Adrenal gland (tissue), 12 donors: ENCODE measurements around the gene ETFA. TPM values are rescaled to one million over a fixed set of nuclear protein-coding genes. Genes with fewer than 3 reads are reported as not detected.

Source experiments
- DNase-seq, 7 donors: peaks; one replicate each; pipeline ENCODE4 v3.0.0-alpha.2; 2019 to 2020
- H3K27ac ChIP-seq, 5 donors: fragments of 200-600 bp; sonication (generic) in 4 of 5; 1 replicate in 3 of 5; 2 replicates in 2 of 5; pipeline versions ENCODE4 v1.5.1 to v1.8.0; 2016 to 2020; ENCODE audit warnings: mild to moderate bottlenecking in 1 of 5
- H3K27me3 ChIP-seq: fragments of 200-600 bp; 2 replicates; pipeline ENCODE4 v1.8.0; 2021
- H3K36me3 ChIP-seq, 2 donors: fragments of 200-600 bp; replicated peaks in 1 of 2; 1 replicate in 1 of 2; 2 replicates in 1 of 2; pipeline versions ENCODE4 v1.5.1 to v1.8.0; 2018 to 2022
- H3K4me1 ChIP-seq, 2 donors: fragments of 200-600 bp; replicated peaks in 1 of 2; 1 replicate in 1 of 2; 2 replicates in 1 of 2; pipeline versions ENCODE4 v1.5.1 to v1.8.0; 2018 to 2021
- H3K4me3 ChIP-seq, 4 donors: fragments of 200-600 bp; sonication (generic) in 3 of 4; one replicate each; pipeline ENCODE4 v1.5.1; 2016 to 2018
- H3K9me3 ChIP-seq, 3 donors: fragments of 200-600 bp; sonication (generic) in 1 of 3; replicated peaks in 1 of 3; 1 replicate in 2 of 3; 2 replicates in 1 of 3; pipeline versions ENCODE4 v1.5.1 to v1.8.0; 2016 to 2021
- POLR2A ChIP-seq, 2 donors: fragments of 450-650 bp; IDR thresholded peaks; one replicate each; pipeline ENCODE4 v1.6.1; 2017; ENCODE audit warnings: antibody characterized with exemption in 2 of 2, mild to moderate bottlenecking in 2 of 2, moderate library complexity in 1 of 2
- WGBS, 4 donors: extraction: QIAGEN DNeasy Blood & Tissue Kit in 2 of 4; methylation state at CpG; one replicate each; pipeline versions ENCODE4 v1.1.5 to v1.1.7; 2013 to 2017; 5-methylcytosine and 5-hydroxymethylcytosine counted together
- intact Hi-C, 2 donors: fragments of 100-400 bp; cut with DNase I; formaldehyde crosslinking; loops; one replicate each; pipeline versions ENCODE4 v1.14.1 to v1.15.0; 2022 to 2023
- polyA plus RNA-seq, 3 donors: library from polyadenylated mRNA; stranded (reverse); fragments of 200-250 nt in 2 of 3; fragments of 350-450 nt in 1 of 3; fragmentation: Illumina TruSeq in 1 of 3; extraction: RNeasy Lipid Tissue Mini Kit (QIAGEN cat#74804) in 1 of 3; gene quantifications; one replicate each; pipeline ENCODE4 v1.2.3, GENCODE V29; 2013 to 2014
- total RNA-seq, 9 donors: library from RNA; depleted of rRNA in 4 of 9; stranded (reverse); fragments of >200 nt in 4 of 9; fragments of 120-200 nt in 1 of 9; fragmentation: NEBNext Ultra II Directional in 1 of 9; extraction: Animal tissue kit (Norgen Biotek cat#: 25700) in 1 of 9; gene quantifications; one replicate each; pipeline versions ENCODE4 v1.1.0 to v1.2.4, GENCODE V29; 2013 to 2023
- TF ChIP-seq, protein P1 (sequence below), 6 experiments: fragments of 450-650 bp in 4 of 6; fragments of 200-600 bp in 2 of 6; sonication (generic) in 1 of 6; IDR thresholded peaks; 1 replicate in 5 of 6; 2 replicates in 1 of 6; pipeline versions ENCODE4 v1.5.1 to v1.8.0; 2016 to 2021; ENCODE audit warnings: antibody characterized with exemption in 6 of 6, mild to moderate bottlenecking in 2 of 6, moderate library complexity in 1 of 6
- donor health status: healthy with polysubstance abuse.
- donor health status: Bipolar disorder and iron deficiency.
- donor health status: DM: yes; HTN: yes; CAD: no.
- donor health status: DM: no; HTN: no; CAD: no.
- donor health status: DM: no; HTN: no; CAD: no.
- donor health status: DM: yes; HTN: yes; CAD: no.

The ETFA gene
- total and polyA plus RNA-seq, 12 donors = 50.0 to 339 (median 187) TPM

DNA sequence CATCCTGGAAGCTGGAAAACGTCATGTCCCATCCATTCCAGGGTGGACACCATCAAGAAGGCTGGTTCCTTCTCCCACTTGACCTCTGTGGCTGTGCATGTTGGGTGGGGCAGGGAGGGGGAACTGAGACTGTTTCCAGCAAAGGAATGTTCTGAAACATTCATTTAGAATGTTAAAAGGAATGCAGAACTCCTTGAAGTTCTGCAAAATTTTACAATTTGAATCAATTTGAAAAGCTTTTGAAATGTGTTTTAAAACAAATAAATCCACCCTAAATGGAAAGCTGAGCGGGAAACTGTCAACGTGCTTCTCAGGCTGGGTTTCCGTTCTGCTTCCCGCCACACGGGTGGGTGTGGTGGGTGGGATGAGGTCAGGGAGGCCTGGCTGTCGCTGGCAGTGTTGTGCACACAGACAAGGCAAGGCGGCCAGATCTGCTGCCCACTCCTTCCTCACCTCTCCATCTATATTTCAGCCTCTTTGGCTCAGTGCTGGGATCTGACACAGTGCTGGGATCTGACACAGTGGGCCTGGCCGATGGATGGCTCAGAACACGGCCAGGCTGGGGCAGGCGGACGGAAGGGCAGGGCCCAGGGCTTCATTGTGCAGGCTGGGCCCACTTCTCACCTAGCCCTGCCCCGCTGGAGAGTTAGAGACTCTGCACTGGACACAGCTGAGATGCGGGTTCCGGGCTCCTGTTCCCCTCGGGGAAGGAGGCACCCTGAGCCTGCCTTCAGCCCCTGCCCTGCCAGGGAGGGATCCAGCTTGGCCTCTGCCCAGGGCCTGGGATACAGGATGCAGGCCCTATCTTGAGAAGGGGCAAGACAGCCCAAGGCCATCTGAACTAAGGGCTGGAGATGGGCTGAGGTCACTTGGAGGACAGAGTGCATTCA lies 141.1 kb downstream of the ETFA start:
- H3K4me3 ChIP-seq = no peak overlapping the region
- no peak for TF ChIP-seq POLR2A (IDR thresholded peaks at IDR 0.05)
- TF ChIP-seq, protein P1, sequence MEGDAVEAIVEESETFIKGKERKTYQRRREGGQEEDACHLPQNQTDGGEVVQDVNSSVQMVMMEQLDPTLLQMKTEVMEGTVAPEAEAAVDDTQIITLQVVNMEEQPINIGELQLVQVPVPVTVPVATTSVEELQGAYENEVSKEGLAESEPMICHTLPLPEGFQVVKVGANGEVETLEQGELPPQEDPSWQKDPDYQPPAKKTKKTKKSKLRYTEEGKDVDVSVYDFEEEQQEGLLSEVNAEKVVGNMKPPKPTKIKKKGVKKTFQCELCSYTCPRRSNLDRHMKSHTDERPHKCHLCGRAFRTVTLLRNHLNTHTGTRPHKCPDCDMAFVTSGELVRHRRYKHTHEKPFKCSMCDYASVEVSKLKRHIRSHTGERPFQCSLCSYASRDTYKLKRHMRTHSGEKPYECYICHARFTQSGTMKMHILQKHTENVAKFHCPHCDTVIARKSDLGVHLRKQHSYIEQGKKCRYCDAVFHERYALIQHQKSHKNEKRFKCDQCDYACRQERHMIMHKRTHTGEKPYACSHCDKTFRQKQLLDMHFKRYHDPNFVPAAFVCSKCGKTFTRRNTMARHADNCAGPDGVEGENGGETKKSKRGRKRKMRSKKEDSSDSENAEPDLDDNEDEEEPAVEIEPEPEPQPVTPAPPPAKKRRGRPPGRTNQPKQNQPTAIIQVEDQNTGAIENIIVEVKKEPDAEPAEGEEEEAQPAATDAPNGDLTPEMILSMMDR (IDR thresholded peaks at IDR 0.05) = no peak
- H3K36me3 ChIP-seq = no peaks in the 10 kb centered on the region
- peak overlapping the region in 1 of 5 donors; percentile 56 for H3K27ac ChIP-seq
- no peaks in the 10 kb centered on the region for H3K4me1 ChIP-seq
- intact Hi-C loops = no loop called here
- H3K9me3 ChIP-seq = no peaks in the 10 kb centered on the region
- no peak for DNase-seq
- 65 to 80% (median 79%) methylated on average over 9 to 16 of the region's 16 CpGs for WGBS, 4 donors
- H3K27me3 ChIP-seq = no peaks in the 10 kb centered on the region

DNA sequence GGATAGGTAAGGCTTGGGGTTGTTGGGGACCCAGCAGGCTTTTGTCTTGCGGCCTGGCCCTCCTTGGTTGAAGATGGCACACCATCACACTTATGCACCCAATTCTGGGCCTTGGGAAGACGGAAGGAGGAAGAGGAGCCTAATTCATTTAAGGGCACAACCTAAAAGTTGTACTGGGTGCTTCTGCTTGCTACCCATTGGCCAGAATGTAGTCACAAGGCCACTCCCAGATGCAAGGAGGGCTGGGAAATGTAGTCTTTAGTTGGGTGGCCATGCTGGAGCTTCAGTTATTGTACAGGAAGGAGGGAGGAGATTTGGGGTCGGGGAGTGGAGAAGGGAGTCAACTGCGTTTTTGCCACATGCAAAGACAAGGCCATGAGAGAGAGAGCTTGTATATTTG lies 142.3 kb downstream of the ETFA start:
- H3K27me3 ChIP-seq = no peaks in the 10 kb centered on the region
- intact Hi-C loops = no loop called here
- TF ChIP-seq, protein P1 (IDR thresholded peaks at IDR 0.05) = no peak
- no peak for TF ChIP-seq POLR2A (IDR thresholded peaks at IDR 0.05)
- H3K27ac ChIP-seq = peak overlapping the region in 1 of 5 donors; percentile 40
- H3K4me3 ChIP-seq = no peak overlapping the region
- no peaks in the 10 kb centered on the region for H3K9me3 ChIP-seq
- H3K4me1 ChIP-seq = peaks cover 1% of the 10 kb centered on the region in 2 donors
- no peaks in the 10 kb centered on the region for H3K36me3 ChIP-seq
- DNase-seq = no peak
- WGBS, 4 donors = 73 to 86% (median 83%) methylated on average over 4 of the region's 4 CpGs

DNA sequence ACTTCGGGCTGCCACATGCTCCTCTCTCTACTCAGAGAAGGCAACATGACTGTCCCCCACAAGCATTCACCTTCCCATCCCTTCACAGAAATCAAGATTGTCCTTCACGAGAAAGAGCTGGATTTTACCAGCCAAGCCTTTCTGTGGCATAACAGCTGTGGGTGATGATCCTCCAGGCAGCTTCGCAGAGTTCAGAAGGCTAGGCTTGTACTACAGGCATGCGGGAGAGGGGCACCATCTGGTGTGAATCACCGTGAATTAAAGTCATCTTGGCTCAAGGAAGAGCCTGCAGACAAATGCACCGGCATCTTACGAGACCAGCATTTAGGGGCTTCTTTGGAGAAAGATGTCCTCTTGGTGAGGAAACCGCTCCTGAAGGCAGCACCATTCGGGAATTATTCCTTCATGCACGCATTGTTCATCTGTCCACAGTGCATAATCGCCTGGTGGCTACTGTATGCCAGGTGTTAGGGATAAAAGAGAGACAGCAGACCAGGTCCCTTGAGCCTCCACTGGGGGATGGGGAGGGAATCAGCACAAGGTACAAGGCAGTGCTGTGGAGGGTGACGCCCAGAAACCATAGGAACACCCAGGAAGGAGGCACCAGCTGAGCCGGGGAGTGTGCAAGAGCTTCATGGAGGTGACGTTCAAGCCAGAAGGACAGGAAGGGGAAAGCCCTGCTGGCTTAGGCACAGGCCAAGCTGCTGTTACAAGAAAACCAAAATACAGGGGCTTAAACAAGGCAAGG lies 142.9 kb downstream of the ETFA start:
- Histone ChIP-seq H3K4me1 (peaks cover 7% of the 10 kb centered on the region in 2 donors), H3K9me3 (no peaks in the 10 kb centered on the region), H3K27ac (no peak overlapping the region), H3K27me3 (no peaks in the 10 kb centered on the region), H3K36me3 (no peaks in the 10 kb centered on the region), H3K4me3 (no peak overlapping the region)
- TF ChIP-seq, protein P1 (IDR thresholded peaks at IDR 0.05) = no peak
- intact Hi-C loops = no loop called here
- DNase-seq = no peak
- WGBS, 4 donors = 90 to 94% (median 94%) methylated on average over 12 to 14 of the region's 14 CpGs

DNA sequence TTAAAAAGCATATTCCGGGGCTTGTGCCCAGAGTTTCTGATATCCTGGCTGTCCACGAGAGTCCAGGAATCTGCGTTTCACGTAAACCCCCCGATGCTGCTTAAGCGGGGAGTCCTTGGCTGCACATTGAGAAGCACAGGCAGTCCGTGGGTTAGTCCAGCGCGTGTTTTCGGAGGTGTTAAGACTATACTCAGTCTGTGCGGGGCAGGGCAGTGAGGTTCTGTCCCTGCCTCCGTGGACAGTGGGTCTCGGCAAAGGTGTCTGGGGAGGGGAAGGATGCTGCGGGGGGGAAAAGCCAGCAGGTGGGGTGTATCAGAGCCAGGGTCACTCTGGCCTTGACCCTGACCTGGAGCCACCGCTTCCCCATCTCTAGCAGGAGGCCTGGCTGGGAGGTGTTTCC lies 145.3 kb downstream of the ETFA start:
- H3K36me3 ChIP-seq = no peaks in the 10 kb centered on the region
- TF ChIP-seq POLR2A (IDR thresholded peaks at IDR 0.05) = no peak
- TF ChIP-seq, protein P1 (IDR thresholded peaks at IDR 0.05) = no peak
- WGBS, 4 donors = 92 to 95% (median 93%) methylated on average over 13 to 15 of the region's 15 CpGs
- H3K9me3 ChIP-seq = no peaks in the 10 kb centered on the region
- H3K27me3 ChIP-seq = no peaks in the 10 kb centered on the region
- H3K27ac ChIP-seq = no peak overlapping the region
- H3K4me3 ChIP-seq = no peak overlapping the region
- peaks cover 30 to 31% of the 10 kb centered on the region in 2 donors for H3K4me1 ChIP-seq
- intact Hi-C loops = no loop called here
- peak in 1 of 7 donors; percentile 18 for DNase-seq
